ENCODE data around the gene PARD3.
A peak's percentile ranks its signal among the peaks of the same experiment; 100 is the strongest.
"Not testable (repeated sequence)": the region's sequence is repeated elsewhere in the genome, so short reads cannot be mapped to it uniquely, and the experiment has no call there.

PARD3 gene

DNA sequence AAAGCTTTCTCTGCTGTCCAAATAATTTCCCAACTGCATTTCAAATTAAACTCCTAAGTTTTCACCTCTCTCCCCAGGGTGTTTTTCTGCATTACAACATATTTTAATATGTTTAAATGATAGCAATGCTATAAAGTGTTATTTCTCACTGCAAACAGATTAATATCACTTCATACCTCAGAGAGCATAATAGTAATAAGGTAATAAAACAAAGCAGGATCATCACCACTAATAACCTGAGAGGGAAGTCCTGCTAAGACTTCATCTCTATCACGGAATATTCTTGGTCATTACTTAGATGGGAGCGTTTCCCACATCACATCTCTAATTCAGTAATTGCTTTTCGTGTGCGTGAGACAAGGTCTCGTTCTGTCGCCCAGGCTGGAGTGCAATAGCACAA lies 168.8 kb downstream of the PARD3 start:
- DNase-seq = no peak

DNA sequence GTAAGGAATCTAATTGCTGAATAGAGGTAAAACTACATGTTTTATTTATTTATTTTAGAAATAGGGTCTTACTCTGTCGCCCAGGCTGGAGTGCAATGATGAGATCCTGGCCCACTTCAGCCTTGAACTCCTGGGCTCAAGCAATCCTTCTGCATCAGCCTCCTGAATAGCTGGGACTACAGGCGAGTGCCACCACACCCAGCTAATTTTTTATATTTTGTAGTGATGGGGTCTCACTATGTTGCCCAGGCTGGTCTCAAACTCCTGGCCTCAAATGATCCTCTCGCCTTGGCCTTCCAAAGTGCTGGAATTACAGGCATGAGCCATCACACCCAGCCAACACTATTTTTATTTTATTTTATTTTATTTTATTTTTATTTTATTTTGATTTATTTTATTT lies 170.3 kb downstream of the PARD3 start:
- DNase-seq = not testable (repeated sequence)

DNA sequence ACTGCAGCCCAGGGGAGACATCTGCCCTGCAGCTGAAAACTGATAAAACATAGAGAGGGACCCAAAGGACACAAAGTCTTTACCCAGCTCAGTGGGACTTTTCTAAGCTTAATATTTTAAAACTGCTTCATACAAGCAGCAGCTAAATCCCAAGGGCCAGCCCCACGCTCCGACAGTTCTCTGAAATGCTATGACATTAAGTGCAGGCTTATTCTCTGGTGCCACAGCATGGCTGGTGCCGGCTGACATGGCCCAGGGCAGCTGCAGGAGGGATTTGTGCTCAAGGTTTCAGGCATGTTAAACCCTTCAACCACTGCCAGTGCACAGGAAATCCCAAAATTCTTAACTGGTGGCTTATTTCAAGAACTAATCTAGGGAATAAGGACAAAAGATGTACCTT lies 170.9 kb downstream of the PARD3 start:
- no peak for DNase-seq

DNA sequence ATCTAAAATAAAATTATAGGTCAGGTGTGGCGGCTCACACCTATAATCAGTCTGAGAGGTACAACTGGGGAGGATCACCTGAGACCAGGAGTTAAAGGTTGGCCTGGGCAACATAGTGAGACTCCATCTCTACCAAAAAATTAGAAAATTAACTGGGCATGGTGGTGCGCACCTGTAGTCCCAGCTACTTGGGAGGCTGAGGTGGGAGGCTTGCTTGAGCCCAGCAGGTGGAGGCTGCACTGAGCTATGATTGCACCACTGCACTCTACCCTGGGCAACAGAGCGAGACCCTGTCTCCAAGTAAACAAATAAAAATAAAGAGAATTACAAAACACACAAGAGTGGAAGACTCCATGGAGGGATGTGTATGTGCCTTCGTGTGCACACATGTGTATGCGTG lies 171.5 kb downstream of the PARD3 start:
- no peak for DNase-seq

DNA sequence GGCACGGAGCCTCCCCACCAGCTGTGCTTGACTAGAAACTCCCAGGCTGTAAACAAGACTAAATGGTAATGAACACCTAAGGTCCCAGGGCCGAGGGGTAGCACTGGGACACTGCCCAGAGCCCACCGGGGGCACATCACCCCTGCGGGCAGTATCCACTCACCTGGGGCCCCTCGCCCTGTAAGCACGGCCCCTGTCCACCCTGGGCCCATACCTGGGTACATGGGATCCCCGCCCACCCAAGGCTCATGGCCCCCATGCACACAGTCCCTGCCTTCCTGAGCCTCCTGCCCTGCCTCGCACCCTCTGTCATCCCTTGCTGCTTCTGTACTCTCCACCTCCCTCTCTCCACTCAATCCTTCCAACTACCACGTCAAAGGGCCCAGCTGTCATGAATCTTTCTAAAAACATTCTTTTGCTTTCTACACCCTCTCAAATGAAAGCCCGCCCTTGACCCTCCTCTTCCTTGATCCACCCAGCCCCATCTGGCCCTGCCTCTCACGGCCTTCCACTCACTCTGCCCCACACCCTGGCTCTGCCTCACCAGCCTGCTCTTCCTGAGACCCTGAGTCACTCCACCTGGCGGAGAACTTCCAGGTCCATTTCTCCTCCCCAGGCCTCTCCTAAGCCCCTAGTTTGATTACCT lies 173.1 kb downstream of the PARD3 start:
- DNase-seq = no peak

DNA sequence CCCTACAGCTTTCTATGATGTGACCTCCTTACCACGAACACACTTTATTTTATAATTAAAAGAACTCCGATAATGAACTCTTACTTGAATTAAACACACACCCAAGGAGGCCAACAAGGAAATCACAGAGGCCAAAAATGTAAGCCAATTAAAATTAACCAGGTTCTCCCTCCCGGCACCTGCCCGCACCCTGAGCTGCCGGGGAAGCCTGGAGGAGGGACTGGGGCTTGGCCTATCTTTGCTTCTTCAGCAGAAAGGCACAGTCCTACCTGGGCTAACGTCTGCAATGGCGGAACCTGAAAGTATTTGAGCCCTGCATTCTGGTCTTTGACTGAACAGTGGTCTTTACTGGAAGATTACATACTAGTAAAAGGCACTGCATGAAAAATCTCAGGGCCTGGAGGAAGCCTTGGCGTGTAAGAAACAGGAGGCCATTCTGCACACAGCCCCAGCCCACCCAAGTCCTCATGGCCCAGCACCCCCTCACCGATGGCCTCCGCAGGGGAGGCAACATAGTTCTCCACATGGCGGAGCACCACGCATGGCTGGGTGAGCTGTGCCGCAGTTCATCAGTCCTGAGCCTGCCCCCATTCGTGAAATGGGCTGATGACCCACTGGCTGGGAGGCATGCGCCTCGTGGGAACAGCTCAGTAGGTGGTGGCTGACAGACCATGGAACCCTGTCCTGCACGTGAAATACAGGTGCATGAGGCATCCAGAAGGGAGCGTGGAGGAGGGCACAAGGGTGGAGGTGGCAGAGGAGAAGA lies 173.8 kb downstream of the PARD3 start:
- DNase-seq = no peak

DNA sequence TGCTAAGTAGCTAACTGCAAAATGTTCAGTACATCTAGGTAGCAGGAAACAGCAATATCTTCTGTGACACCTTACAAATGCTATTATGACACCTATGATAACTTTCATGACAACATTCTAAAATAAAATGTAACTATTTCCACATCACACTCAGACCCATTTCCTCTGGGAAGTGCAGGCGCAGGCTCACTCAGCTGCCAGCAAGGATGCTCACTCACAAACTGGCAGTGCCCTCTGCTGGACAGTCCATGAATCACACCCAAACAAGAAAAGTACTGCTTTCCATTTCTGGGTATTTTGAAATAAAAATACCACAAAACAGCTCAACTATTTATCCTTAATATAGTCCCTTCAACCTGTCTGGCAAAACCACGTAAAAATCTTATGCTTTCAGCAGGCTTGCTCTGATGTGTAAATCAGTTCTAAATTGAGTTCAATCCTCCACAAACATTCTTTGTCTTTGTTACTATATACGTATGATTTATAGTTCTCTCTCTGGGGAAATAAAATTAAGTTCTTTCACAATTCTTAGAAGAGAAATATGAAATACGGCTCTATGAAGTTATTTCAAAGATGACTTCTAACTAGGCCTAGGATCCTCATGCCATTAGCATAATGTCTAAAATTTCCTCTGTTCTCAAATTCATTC lies 176.6 kb downstream of the PARD3 start:
- DNase-seq = peak; percentile 56 to 63

DNA sequence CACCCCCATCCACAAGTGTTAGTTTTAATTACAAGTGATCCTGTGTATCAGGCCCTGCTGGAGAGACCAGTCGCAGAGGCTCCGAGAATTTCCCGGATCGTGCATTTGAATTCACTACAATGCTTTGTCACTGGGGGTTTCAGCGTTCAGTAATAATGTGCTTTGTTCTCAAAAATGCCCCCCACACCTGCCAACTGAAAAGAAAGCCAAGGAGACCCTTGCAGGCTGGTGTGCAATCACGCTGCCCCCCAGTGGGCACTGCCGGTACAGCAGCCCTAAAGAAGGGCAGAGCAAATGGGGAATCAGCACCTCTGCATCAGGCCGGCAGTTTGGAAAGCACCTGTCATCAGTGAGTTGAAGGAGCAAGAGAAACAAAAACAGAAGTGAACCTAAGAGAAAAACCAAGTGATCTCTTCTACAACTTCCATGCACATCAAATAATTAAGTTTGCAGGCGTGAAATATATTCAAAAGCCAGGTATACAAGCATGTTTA lies 177.6 kb downstream of the PARD3 start:
- peak; percentile 37 to 80 for DNase-seq

DNA sequence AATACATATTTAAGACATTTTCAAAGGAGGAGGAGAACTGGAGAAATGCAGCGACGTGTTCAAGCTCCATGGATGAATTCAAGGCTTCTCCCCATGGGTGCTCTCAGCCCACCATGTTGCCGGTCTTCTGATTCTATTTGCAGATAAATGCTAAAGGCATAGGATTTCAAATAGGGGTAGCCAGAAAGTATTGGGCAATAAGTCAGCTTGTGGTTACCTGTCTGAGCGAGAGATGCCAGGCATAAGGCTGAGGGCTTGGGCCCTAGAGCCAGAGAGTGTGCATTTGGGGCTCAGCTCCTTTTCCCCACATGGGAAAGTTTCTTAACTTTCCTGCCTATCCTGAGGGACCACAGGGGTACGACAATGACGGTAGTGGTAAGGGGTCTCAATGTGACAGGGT lies 180.0 kb downstream of the PARD3 start:
- no peak for DNase-seq

DNA sequence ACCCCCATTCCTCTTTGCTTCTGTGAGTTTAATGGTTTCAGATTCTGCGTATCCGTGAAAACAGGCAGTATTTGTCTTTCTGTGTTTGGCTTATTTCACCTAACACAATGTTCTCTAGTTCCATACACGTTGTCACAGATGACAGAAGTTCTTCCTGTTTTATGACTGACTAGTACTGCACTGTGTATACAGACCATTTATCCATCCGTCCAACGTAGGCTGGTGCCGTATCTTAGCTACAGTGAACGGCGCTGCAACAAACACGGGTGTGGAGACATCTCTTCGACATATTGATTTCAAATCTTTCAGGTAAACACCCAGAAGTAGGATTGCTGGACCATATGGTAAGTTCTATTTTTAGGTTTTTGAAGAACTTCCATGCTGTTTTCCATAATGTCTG lies 181.7 kb downstream of the PARD3 start:
- no peak for DNase-seq

DNA sequence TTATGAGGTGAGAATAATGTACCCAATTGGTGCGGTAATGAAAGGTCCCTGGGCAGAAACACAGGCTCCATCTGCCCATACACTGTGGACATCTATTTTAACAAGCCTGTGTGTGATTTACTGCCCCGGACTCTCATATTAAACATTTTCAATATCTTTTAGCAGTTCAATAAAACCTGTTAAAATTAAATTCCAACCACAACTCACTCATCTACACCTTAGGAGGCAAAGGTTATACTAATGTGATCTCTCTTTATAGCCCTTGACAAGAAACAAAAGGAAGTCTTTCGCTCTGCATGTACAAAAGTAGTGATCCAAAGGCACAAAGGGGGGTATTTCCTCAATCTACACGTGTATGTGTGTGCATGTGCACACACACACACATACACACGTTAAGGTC lies 186.0 kb downstream of the PARD3 start:
- no peak for DNase-seq

DNA sequence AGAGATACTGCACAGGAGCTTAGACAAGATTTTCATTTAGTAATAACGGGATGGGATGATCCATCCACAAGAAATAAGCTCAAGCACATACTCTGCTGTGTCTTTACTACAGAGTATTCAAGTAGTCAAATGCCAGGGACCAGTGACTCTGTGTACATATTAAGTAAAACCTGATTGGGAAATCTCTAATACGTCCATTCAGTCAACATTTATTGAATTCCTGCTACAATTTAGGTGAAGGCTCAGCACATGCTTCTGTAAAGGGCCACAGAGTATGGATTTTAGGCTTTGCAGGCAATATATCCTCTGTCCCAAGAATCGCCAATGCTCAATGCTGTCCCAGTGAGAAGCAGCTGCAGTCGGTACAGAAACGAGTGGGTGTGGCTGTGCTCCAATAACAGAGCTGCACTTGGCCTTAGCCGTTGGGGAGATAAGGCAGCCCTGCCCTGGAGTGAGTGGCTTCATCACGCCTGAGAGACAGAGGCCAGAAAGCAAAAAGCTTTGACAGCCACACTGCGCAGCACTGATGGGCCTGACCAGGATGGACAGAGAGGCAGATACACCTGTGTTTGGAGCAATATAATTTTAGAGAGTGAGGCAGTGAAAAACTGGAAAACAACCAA lies 186.8 kb downstream of the PARD3 start:
- DNase-seq = peak in 1 of 2 experiments; percentile 2

DNA sequence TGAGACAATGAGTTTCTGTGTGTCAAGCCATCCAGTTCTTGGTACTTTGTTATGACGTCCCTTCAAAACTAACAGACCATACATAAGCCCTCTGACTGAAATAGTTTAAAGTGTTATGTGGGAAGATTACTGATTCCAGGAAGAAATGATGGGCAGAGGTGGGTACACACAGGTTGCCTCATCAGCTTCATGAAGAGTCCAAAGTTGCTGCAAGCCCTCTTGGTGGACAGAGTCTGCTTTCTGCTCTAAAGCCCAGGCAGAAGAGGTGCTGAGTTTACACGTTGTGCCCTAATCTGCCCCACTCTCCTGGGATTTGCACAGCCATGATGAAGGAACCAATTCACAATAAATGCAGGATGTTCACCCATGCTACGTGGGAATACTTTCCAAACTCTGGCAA lies 187.4 kb downstream of the PARD3 start:
- no peak for DNase-seq

DNA sequence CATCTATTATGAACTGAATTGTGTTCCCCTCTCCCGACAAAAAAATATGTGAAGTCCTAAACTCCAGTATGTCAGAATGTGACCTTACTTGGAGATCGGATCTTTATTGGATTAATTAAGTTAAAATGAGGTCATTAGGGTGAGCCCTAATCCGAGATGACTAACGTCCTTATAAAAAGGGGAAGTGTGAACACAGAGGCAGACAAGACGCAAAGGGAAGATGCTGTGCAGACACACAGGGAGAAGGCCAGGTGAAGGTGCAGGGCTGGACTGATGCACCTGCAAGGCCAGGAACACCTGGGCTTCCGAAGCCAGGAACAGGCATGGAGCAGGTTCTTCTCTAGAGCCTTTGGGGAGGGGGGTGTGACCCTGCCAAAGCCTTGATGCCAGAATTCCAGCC lies 187.8 kb downstream of the PARD3 start:
- DNase-seq = no peak

DNA sequence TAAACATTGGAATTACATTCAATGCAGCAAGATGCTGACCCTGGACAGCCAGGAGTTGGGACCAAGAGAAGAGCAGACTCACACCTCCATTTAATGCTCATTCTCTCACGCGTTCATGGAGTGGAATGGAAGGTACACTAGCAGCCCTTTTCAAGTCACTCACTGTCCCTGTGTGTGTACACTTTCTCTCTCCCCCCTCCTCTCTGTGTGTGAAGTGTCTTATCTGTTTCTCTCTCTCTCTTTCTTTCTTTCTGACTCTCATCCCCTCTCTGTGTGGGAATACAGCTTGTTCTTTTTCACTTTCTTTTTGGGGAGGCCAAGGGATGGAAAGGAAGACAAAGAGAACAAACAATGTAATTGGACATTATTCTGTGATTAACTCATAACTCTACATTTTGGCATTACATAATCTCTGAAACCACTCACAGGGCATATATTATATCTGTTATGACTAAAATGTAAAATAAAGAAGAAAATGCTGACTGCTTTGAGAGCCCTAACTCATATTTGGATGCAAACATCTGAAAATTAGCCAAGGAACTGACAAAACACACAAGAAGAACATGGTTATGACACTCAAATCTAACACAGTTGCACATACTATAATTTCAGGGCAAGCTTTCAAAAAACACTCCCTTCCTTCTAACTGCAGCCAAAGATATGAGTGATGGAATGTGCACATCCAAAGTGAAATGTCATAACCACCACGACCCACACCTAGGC lies 188.8 kb downstream of the PARD3 start:
- no peak for DNase-seq

DNA sequence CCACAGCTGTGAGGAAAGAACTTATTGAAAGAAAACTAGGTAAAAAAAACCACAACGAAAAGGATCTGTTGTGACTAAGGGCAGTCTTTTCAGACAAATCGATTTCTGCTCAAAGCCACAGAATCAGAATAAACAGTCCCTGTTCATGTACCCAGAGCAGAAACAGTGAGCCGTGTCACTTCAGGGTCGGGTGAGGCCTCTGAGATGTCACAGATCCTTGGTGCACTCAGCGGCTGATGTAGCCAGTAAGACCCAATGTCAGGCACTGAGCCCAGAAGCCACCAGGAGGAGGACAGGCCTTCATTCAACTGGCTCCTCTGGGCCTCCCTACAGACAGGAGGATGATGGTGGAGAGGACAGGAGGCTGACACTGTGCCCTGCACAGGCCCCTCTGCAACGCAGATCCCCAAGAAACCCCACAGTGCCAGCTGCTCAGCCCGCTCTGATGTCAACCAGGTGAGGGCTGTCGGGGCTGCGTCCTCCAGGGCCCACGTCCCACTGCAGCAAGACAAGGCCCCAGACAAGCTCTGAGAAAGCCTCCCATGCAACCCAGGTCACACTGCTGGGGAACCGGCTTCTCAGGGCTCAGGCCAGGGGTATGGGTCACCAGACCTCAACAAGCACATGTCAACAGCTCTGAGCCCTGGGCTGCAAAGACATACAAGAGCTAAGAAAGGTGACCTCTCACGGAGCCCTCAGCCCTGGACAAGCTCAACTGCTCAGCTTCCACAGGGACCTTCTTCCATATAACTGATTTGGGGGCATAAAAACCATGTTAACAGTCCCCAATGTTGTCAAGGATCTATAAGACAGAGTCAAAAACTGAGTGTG lies 190.6 kb downstream of the PARD3 start:
- no peak for DNase-seq

DNA sequence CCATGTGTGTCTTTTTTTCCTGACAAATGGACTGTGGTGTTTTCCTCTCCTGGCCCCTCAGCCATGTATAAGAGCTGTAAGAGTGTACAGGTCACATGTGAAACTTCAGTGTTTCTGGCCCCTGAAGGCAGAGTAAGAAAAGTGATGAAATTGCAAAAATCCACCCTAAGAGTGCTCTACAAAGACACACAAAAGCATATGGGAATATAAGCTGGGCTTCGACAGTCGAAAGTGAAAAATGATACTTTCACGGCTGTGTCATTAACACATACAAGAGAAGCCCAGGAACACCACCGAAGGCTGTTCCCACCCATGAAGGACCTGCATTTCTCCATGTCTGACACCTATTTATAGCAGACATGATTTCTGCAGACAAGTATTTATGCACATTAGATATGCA lies 192.2 kb downstream of the PARD3 start:
- no peak for DNase-seq

DNA sequence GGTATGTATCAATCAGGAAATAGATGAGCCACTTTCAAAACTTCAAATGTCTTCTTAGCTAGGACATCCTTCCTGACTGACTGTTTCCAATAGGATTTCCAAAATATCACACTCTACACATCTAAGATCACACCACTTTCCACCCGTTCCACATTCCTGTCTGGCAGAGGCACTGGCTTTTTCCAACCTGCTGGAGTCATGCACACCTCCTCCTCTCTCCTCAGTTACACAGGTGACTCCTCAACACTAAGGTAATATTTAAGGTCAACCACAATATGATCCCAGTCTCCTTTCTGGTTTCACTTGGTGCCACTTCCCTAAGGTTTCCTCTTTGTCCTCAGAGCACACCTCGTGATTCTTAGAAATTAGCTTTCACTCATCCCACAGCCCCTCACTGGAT lies 196.5 kb downstream of the PARD3 start:
- no peak for DNase-seq

DNA sequence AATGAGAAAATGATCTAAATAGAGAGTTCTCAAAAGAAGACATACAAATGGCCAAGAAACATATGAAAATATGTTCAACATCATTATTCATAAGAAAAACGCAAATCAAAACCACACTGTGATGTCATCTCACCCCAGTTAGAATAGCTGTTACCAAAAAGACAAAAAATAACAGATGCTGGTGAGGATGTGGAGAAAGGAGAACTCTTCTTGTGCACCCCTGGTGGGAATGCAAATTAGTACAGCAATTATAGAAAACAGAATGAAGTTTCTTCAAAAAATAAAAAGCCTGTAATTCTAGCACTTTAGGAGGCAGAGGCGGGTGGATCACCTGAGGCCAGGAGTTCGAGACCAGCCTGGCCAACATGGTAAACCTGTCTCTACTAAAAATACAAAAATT lies 199.3 kb downstream of the PARD3 start:
- no peak for DNase-seq

DNA sequence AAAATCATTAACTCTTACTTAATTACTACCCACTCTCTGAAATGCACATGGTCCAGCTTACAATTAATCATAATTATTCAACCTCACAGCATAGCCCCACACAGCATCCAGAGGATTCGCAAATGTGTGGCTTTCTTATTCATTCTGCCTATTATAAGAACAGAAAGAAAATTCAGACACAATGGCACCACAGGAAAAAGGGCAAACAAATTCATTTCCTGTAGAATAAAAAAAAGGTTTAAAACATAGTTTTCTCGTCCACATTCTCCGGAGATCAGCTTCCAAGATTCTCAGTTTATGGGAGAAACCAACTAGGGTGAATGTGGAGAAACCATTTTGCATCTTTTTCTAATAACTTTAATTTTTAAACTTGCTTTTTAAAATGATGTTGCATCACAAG lies 201.6 kb downstream of the PARD3 start:
- peak; percentile 5 to 17 for DNase-seq

DNA sequence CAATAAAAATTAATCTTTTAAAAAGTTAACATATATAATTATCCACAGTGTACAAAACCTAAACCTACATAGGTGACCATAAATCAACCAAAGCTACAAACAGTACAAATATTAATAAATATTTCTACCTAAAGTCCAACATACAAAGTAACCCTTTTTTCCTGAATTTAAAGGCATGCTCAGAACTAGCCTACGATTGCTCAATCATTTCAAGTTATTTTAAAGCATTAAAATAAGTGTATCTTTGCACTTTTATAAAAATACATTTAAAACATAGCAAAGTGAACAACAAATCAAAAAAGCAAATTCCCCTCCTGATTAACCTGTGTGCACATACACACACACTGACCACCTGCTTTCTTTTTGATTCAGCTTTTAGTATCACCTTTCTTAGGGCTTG lies 202.2 kb downstream of the PARD3 start:
- DNase-seq = no peak

DNA sequence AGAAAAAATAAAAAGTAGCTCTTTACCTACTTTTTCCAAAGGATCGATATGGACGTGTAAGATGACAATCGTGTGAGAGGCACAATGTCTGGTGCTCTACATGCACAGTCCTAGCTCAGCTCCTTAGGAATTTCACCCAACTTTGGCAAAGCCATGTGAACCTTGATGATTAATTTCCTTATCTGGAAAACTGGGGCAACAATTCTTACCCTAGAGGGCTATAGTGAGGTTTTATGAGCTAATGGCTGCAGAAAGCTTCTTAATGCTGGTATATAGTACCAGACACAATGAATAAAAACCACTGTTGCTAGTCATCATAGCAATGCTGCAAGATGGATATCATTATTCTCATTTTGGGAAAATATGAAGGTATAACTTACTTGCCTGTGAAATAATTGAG lies 202.7 kb downstream of the PARD3 start:
- DNase-seq = no peak
